A204.1 (cell line): ENCODE results near the gene MYH11.
"Not testable (repeated sequence)": the region's sequence is repeated elsewhere in the genome, so short reads cannot be mapped to it uniquely, and the experiment has no call there.

Experiments
- FAIRE-seq: peaks from 2 replicates; lab custom pipeline; 2012; peaks lifted over from hg19 to GRCh38; lab: Jason Lieb, UNC

MYH11 gene

GRCh38 chr16:15749985-15750384 lies 106.8 kb downstream of the MYH11 start:
- FAIRE-seq = no peak

- no peak for FAIRE-seq
Measured at GRCh38 chr16:15749371-15749770, 107.5 kb downstream of the MYH11 start.

GRCh38 chr16:15748654-15749053 lies 108.2 kb downstream of the MYH11 start:
- no peak for FAIRE-seq

GRCh38 chr16:15747937-15748336 lies 108.9 kb downstream of the MYH11 start:
- FAIRE-seq = no peak

GRCh38 chr16:15746332-15746731 lies 110.5 kb downstream of the MYH11 start:
- FAIRE-seq = no peak

- no peak for FAIRE-seq
Measured at GRCh38 chr16:15743657-15744056, 113.2 kb downstream of the MYH11 start.

GRCh38 chr16:15742716-15743115 lies 114.1 kb downstream of the MYH11 start:
- no peak for FAIRE-seq

- FAIRE-seq = no peak
Measured at GRCh38 chr16:15741207-15741871, 115.5 kb downstream of the MYH11 start.

GRCh38 chr16:15739950-15740349 lies 116.9 kb downstream of the MYH11 start:
- no peak for FAIRE-seq

GRCh38 chr16:15739464-15739863 lies 117.4 kb downstream of the MYH11 start:
- FAIRE-seq = no peak

- FAIRE-seq = no peak
Measured at GRCh38 chr16:15737140-15737644, 119.6 kb downstream of the MYH11 start.

GRCh38 chr16:15736529-15736928 lies 120.3 kb downstream of the MYH11 start:
- no peak for FAIRE-seq

- no peak for FAIRE-seq
Measured at GRCh38 chr16:15735610-15736009, 121.2 kb downstream of the MYH11 start.

- FAIRE-seq = no peak
Measured at GRCh38 chr16:15732416-15732815, 124.4 kb downstream of the MYH11 start.

GRCh38 chr16:15729152-15729551 lies 127.7 kb downstream of the MYH11 start:
- no peak for FAIRE-seq

- not testable (repeated sequence) for FAIRE-seq
Measured at GRCh38 chr16:15727697-15728096, 129.1 kb downstream of the MYH11 start.

- FAIRE-seq = no peak
Measured at GRCh38 chr16:15726715-15727114, 130.1 kb downstream of the MYH11 start.

GRCh38 chr16:15725641-15726240 lies 131.1 kb downstream of the MYH11 start:
- no peak for FAIRE-seq

- FAIRE-seq = no peak
Measured at GRCh38 chr16:15723808-15724207, 133.0 kb downstream of the MYH11 start.

- no peak for FAIRE-seq
Measured at GRCh38 chr16:15721018-15721417, 135.8 kb downstream of the MYH11 start.

GRCh38 chr16:15716694-15717447 lies 140.0 kb downstream of the MYH11 start:
- FAIRE-seq = no peak

GRCh38 chr16:15715221-15715620 lies 141.6 kb downstream of the MYH11 start:
- FAIRE-seq = no peak
